ENCODE measurements around the gene SERINC5. TPM values are rescaled to one million over a fixed set of nuclear protein-coding genes. Genes with fewer than 3 reads are reported as not detected.

Gene SERINC5
- polyA plus RNA-seq, 3 donors, result 5.0 to 35.9 (median 7.3) TPM

DNA sequence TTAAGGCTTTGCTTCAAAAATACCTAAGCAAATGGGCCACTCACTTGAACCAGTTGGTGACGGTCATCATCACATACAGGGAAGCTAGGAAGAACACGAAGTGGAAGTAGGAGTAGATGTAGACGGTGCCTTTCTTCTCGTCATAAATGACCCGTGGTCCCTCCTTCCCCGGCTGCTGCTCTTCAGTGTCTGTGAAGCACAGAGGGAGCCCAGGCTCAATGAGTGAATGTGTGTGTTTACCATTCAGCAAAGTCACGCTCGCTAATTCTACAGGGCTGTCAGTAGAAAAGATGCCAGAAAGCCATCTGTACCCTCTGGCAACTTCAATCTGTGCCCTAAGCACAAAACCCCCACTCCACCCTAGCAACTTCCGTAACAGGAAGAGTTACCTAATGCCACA, 109.8 kb downstream of the SERINC5 start:
- no peaks in the 10 kb centered on the region for H3K27me3 ChIP-seq (ENCODE audit: control insufficient read depth in 2 of 2, insufficient read depth in 2 of 2, low read length in 2 of 2)
- H3K9me3 ChIP-seq (replicated peaks in 1 of 2; ENCODE audit: control insufficient read depth in 1 of 2, insufficient read depth in 1 of 2, low read length in 2 of 2), result no peaks in the 10 kb centered on the region
- peak overlapping the region; percentile 79 to 96 for H3K4me3 Mint-ChIP-seq
- DNase-seq, result peak; percentile 67 to 75 (median 70)
- H3K4me1 ChIP-seq (ENCODE audit: control insufficient read depth in 1 of 2, insufficient read depth in 2 of 2, low read length in 2 of 2), result peaks cover 65 to 74% of the 10 kb centered on the region in 2 donors
- peak overlapping the region; percentile 74 for H2AFZ ChIP-seq (ENCODE audit: insufficient read depth, low read depth, low read length, poor library complexity, severe bottlenecking)
- H3K4me3 ChIP-seq (replicated peaks in 1 of 3; ENCODE audit: low read depth in 2 of 3, low read length in 3 of 3), result peak overlapping the region; percentile 45 to 81 (median 59)
- 0% methylated on average over 4 of the region's 9 CpGs for WGBS (ENCODE audit: insufficient coverage)
- peak overlapping the region; percentile 98 to 99 (median 99) for H3K27ac Mint-ChIP-seq
- no peaks in the 10 kb centered on the region for H3K9me3 Mint-ChIP-seq
- no peaks in the 10 kb centered on the region for H4K20me1 ChIP-seq (ENCODE audit: insufficient read depth, low read length)
- TF ChIP-seq CTCF (IDR thresholded peaks at IDR 0.05), result no peak
- intact Hi-C loops (cut with micrococcal nuclease), result loop anchor here (5.0 to 10.0 kb wide), 2 partner anchors 41 to 51 kb away; no protein-coding TSS in a partner anchor
- H3K36me3 ChIP-seq (replicated peaks in 1 of 2; ENCODE audit: control insufficient read depth in 1 of 2, insufficient read depth in 2 of 2, low read length in 2 of 2), result peaks cover 9 to 46% of the 10 kb centered on the region in 2 donors
- H3K4me1 Mint-ChIP-seq, result peaks cover 74% of the 10 kb centered on the region
- no peaks in the 10 kb centered on the region for H3K27me3 Mint-ChIP-seq (ENCODE audit: low read depth in 3 of 3)
- H3K27ac ChIP-seq (ENCODE audit: low read depth in 1 of 2, low read length in 2 of 2), result peak overlapping the region; percentile 93 to 94
- peak overlapping the region; percentile 48 for H3K9ac ChIP-seq (ENCODE audit: insufficient read depth, low read length, poor library complexity, severe bottlenecking)
- peak overlapping the region; percentile 91 for H3K4me2 ChIP-seq (replicated peaks; ENCODE audit: extremely low read depth, low read length, poor library complexity, severe bottlenecking)
- peaks cover 53 to 54% of the 10 kb centered on the region in 2 donors for H3K36me3 Mint-ChIP-seq
- H3K79me2 ChIP-seq (ENCODE audit: insufficient read depth, low read length), result peaks cover 55% of the 10 kb centered on the region

DNA sequence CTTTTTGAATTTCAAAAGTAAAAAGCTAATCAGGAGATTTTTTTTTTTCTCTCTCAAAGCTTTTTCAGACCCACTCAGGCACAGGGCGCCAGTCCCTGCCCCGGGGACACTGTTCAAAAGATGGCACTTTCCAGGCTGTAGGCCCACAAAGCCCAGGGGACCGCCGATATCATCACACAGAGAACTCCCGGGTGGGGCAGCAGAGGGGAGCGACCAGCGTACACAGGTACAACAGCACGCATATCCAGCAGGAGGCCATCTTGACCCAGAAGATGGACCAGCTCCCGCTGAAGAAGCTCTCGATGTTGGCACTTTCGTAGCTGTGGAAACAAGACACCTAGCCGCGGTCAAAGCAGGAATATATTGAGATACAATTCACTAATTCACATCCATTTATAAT, 112.4 kb downstream of the SERINC5 start:
- Mint-ChIP-seq H3K9me3 (no peaks in the 10 kb centered on the region), H3K27me3 (ENCODE audit: low read depth in 3 of 3) (no peaks in the 10 kb centered on the region), H3K27ac (peak overlapping the region in 6 of 7 donors; percentile 71 to 99 (median 97)), H3K4me3 (peak overlapping the region in 1 of 2 donors; percentile 39), H3K4me1 (peaks cover 88% of the 10 kb centered on the region), H3K36me3 (peaks cover 39 to 46% of the 10 kb centered on the region in 2 donors)
- Histone ChIP-seq H2AFZ (ENCODE audit: insufficient read depth, low read depth, low read length, poor library complexity, severe bottlenecking) (no peak overlapping the region), H3K4me3 (replicated peaks in 1 of 3; ENCODE audit: low read depth in 2 of 3, low read length in 3 of 3) (peak overlapping the region in 1 of 3 experiments; percentile 81), H3K9ac (ENCODE audit: insufficient read depth, low read length, poor library complexity, severe bottlenecking) (no peak overlapping the region), H4K20me1 (ENCODE audit: insufficient read depth, low read length) (no peaks in the 10 kb centered on the region), H3K4me1 (ENCODE audit: control insufficient read depth in 1 of 2, insufficient read depth in 2 of 2, low read length in 2 of 2) (peaks cover 78 to 92% of the 10 kb centered on the region in 2 donors), H3K79me2 (ENCODE audit: insufficient read depth, low read length) (peaks cover 79% of the 10 kb centered on the region), H3K27me3 (ENCODE audit: control insufficient read depth in 2 of 2, insufficient read depth in 2 of 2, low read length in 2 of 2) (no peaks in the 10 kb centered on the region), H3K4me2 (replicated peaks; ENCODE audit: extremely low read depth, low read length, poor library complexity, severe bottlenecking) (peak overlapping the region; percentile 91), H3K9me3 (replicated peaks in 1 of 2; ENCODE audit: control insufficient read depth in 1 of 2, insufficient read depth in 1 of 2, low read length in 2 of 2) (no peaks in the 10 kb centered on the region), H3K36me3 (replicated peaks in 1 of 2; ENCODE audit: control insufficient read depth in 1 of 2, insufficient read depth in 2 of 2, low read length in 2 of 2) (peaks cover 6 to 34% of the 10 kb centered on the region in 2 donors), H3K27ac (ENCODE audit: low read depth in 1 of 2, low read length in 2 of 2) (peak overlapping the region in 1 of 2 donors; percentile 94)
- intact Hi-C loops (cut with micrococcal nuclease), result loop anchor here (5.0 to 10.0 kb wide), 2 partner anchors 49 to 124 kb away; no protein-coding TSS in a partner anchor
- no peak for DNase-seq
- no peak for TF ChIP-seq CTCF (IDR thresholded peaks at IDR 0.05)
- 99% methylated on average over 9 of the region's 13 CpGs for WGBS (ENCODE audit: insufficient coverage)
